ENCODE data around the gene KXD1. TPM values are rescaled to one million over a fixed set of nuclear protein-coding genes. Genes with fewer than 3 reads are reported as not detected.

The KXD1 gene
- total and polyA plus RNA-seq, 2 donors (not counting 1 experiment from before 2014, with no cell fraction given), result 63.3 to 108 TPM

DNA sequence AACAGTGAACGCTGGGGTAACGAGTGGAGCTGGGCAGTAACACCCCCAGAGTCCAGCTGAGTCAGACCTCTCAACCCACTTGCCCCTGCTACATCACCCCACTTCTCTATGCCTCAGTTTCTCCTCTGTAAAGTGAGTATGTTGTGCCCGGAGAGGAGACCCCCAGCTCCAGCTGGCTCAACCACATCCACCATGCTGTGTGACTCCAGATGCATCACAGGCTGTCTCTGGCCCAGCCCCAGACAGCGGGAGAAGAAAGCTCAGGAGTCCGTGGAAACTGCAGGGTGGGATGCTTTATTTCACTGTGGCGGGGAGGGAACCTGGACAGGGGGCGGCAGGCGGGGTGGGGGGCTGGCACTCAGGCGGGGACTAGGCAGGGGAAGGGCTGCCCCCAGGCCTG is 26.2 kb upstream of the KXD1 start:
- Histone ChIP-seq H3K9ac (ENCODE audit: insufficient read depth, low read length) (no peak overlapping the region), H3K4me1 (ENCODE audit: control insufficient read depth, extremely low read depth, insufficient read depth, low read length) (no peaks in the 10 kb centered on the region), H3K27me3 (ENCODE audit: control insufficient read depth, insufficient read depth, low read length) (no peaks in the 10 kb centered on the region), H3K4me2 (ENCODE audit: extremely low read depth, insufficient read depth, low read length) (no peak overlapping the region), H3K4me3 (replicated peaks in 1 of 4; ENCODE audit: control extremely low read depth in 1 of 4, insufficient read depth in 1 of 4, low read depth in 3 of 4, low read length in 4 of 4) (no peak overlapping the region), H3K79me2 (ENCODE audit: control insufficient read depth, insufficient read depth, low read length) (no peaks in the 10 kb centered on the region), H2AFZ (ENCODE audit: low read length) (no peak overlapping the region), H4K20me1 (ENCODE audit: control insufficient read depth, extremely low read depth, insufficient read depth, low read length) (no peaks in the 10 kb centered on the region), H3K36me3 (ENCODE audit: control insufficient read depth, insufficient read depth, low read length) (peaks cover 10% of the 10 kb centered on the region), H3K9me3 (ENCODE audit: control insufficient read depth, insufficient read depth, low read depth, low read length) (no peaks in the 10 kb centered on the region), H3K27ac (ENCODE audit: insufficient read depth, low read length) (no peak overlapping the region)
- no peak for DNase-seq (ENCODE audit: low read depth in 2 of 2)
- TF ChIP-seq EZH2 (IDR thresholded peaks at IDR 0.05; ENCODE audit: low read length, missing control alignments), result no peak
- TF ChIP-seq, protein P1, sequence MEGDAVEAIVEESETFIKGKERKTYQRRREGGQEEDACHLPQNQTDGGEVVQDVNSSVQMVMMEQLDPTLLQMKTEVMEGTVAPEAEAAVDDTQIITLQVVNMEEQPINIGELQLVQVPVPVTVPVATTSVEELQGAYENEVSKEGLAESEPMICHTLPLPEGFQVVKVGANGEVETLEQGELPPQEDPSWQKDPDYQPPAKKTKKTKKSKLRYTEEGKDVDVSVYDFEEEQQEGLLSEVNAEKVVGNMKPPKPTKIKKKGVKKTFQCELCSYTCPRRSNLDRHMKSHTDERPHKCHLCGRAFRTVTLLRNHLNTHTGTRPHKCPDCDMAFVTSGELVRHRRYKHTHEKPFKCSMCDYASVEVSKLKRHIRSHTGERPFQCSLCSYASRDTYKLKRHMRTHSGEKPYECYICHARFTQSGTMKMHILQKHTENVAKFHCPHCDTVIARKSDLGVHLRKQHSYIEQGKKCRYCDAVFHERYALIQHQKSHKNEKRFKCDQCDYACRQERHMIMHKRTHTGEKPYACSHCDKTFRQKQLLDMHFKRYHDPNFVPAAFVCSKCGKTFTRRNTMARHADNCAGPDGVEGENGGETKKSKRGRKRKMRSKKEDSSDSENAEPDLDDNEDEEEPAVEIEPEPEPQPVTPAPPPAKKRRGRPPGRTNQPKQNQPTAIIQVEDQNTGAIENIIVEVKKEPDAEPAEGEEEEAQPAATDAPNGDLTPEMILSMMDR (conservative IDR thresholded peaks at IDR 0.05 in 1 of 2, IDR thresholded peaks at IDR 0.05 in 1 of 2; ENCODE audit: low read depth in 1 of 2, low read length in 2 of 2), result no peak

DNA sequence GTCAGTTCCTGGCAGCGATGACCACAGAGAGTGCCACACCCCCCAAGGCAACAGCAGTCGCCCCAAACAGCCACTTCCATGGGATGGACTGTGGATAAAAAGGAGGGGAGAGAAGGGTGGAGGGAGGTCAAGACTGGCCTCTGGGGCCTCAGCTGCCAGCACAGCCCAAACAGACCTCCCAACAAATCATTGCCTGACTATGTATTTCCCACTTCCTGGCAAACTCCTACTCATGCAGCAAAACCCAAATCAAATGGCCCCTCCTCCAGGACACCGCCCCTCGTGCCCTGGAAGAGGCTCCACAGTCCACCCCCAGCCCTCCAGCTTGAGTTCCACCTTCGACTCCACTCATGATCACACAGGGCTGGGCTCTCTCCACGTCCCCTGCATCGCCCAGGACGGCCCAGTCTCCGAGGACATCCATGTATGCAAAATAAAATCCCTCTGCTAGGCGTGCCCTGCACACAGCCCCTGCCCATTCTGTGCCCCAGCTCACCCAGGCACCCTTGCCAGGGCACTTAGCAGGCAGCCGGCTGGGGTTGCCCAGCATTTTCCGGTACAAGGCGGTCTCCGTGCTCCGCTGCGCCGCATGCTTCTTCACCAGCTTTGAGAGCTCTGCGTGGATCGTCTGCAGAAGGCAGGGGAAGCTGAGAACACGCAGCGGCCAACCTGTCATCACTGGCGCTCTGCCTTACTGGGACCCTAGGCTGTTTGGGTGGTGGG is 25.3 kb upstream of the KXD1 start:
- no peaks in the 10 kb centered on the region for H3K4me1 ChIP-seq (ENCODE audit: control insufficient read depth, extremely low read depth, insufficient read depth, low read length)
- H3K36me3 ChIP-seq (ENCODE audit: control insufficient read depth, insufficient read depth, low read length), result peaks cover 14% of the 10 kb centered on the region
- no peak overlapping the region for H3K4me3 ChIP-seq (replicated peaks in 1 of 4; ENCODE audit: control extremely low read depth in 1 of 4, insufficient read depth in 1 of 4, low read depth in 3 of 4, low read length in 4 of 4)
- H3K79me2 ChIP-seq (ENCODE audit: control insufficient read depth, insufficient read depth, low read length), result no peaks in the 10 kb centered on the region
- no peak for DNase-seq (ENCODE audit: low read depth in 2 of 2)
- no peak for TF ChIP-seq EZH2 (IDR thresholded peaks at IDR 0.05; ENCODE audit: low read length, missing control alignments)
- TF ChIP-seq, protein P1 (conservative IDR thresholded peaks at IDR 0.05 in 1 of 2, IDR thresholded peaks at IDR 0.05 in 1 of 2; ENCODE audit: low read depth in 1 of 2, low read length in 2 of 2), result no peak
- no peaks in the 10 kb centered on the region for H3K9me3 ChIP-seq (ENCODE audit: control insufficient read depth, insufficient read depth, low read depth, low read length)
- no peaks in the 10 kb centered on the region for H4K20me1 ChIP-seq (ENCODE audit: control insufficient read depth, extremely low read depth, insufficient read depth, low read length)
- no peak overlapping the region for H2AFZ ChIP-seq (ENCODE audit: low read length)
- no peak overlapping the region for H3K9ac ChIP-seq (ENCODE audit: insufficient read depth, low read length)
- H3K27ac ChIP-seq (ENCODE audit: insufficient read depth, low read length), result no peak overlapping the region
- no peaks in the 10 kb centered on the region for H3K27me3 ChIP-seq (ENCODE audit: control insufficient read depth, insufficient read depth, low read length)
- no peak overlapping the region for H3K4me2 ChIP-seq (ENCODE audit: extremely low read depth, insufficient read depth, low read length)

DNA sequence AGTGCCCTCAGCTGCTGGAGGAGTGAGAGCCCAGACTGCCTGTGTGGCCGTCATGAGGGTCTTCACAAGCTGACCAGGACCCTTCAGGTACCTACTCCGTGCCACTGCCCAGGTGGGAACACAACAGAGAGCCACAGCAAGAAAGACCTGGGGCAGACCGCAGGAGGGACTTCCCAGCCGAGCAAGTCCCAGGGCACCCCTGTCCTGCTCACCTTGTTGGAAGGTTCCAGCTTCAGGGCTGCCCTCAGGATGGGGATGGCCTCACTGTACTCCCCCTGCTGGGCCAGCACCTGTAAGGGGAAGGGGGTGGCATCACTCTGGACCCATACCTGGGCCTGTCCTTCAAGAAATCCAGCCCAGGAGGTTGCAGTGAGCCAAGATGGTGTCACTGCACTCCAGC is 24.6 kb upstream of the KXD1 start:
- Histone ChIP-seq H3K27ac (ENCODE audit: insufficient read depth, low read length) (no peak overlapping the region), H3K9me3 (ENCODE audit: control insufficient read depth, insufficient read depth, low read depth, low read length) (no peaks in the 10 kb centered on the region), H3K9ac (ENCODE audit: insufficient read depth, low read length) (no peak overlapping the region), H3K4me1 (ENCODE audit: control insufficient read depth, extremely low read depth, insufficient read depth, low read length) (no peaks in the 10 kb centered on the region), H3K79me2 (ENCODE audit: control insufficient read depth, insufficient read depth, low read length) (no peaks in the 10 kb centered on the region), H3K4me3 (replicated peaks in 1 of 4; ENCODE audit: control extremely low read depth in 1 of 4, insufficient read depth in 1 of 4, low read depth in 3 of 4, low read length in 4 of 4) (no peak overlapping the region), H3K4me2 (ENCODE audit: extremely low read depth, insufficient read depth, low read length) (no peak overlapping the region), H4K20me1 (ENCODE audit: control insufficient read depth, extremely low read depth, insufficient read depth, low read length) (no peaks in the 10 kb centered on the region), H3K27me3 (ENCODE audit: control insufficient read depth, insufficient read depth, low read length) (no peaks in the 10 kb centered on the region), H3K36me3 (ENCODE audit: control insufficient read depth, insufficient read depth, low read length) (peaks cover 16% of the 10 kb centered on the region), H2AFZ (ENCODE audit: low read length) (no peak overlapping the region)
- TF ChIP-seq, protein P1 (conservative IDR thresholded peaks at IDR 0.05 in 1 of 2, IDR thresholded peaks at IDR 0.05 in 1 of 2; ENCODE audit: low read depth in 1 of 2, low read length in 2 of 2), result no peak
- TF ChIP-seq EZH2 (IDR thresholded peaks at IDR 0.05; ENCODE audit: low read length, missing control alignments), result no peak
- DNase-seq (ENCODE audit: low read depth in 2 of 2), result no peak
